Naive thymus-derived CD8-positive, alpha-beta T cell (primary cell): Measurements from ENCODE around the gene MLLT3. TPM values are rescaled to one million over a fixed set of nuclear protein-coding genes. Genes with fewer than 3 reads are reported as not detected.

ENCODE experiments used
- ATAC-seq, 2 donors: fragments of 150-1000 bp; cut with Tn5 transposase in 1 of 2; sonication (Bioruptor Pico), chemical (Tn5 transposase) in 1 of 2; 1 replicate in 1 of 2; 2 replicates in 1 of 2; pipeline ENCODE4 v1.10.0; 2021; ENCODE audit warnings: mild to moderate bottlenecking in 2 of 2, moderate library complexity in 2 of 2
- POLR2A ChIA-PET: fragments of 350-600 bp; sonication (Branson Sonifier 250); formaldehyde crosslinking; loops from one replicate; lab custom pipeline; 2021; ENCODE audit warnings: antibody characterized with exemption; lab: Charles Lee
- DNase-seq, 10 donors: peaks; one replicate each; pipeline versions ENCODE4 v3.0.0 to v3.0.0-alpha.2; 2020 to 2022
- H3K27ac Mint-ChIP-seq, 10 donors: one replicate each; pipeline ENCODE4 v1.8.0; 2020 to 2022; ENCODE audit warnings: mild to moderate bottlenecking in 10 of 10, mixed read lengths in 10 of 10, moderate library complexity in 4 of 10, inconsistent platforms in 1 of 10
- H3K27me3 Mint-ChIP-seq, 5 donors: one replicate each; pipeline ENCODE4 v1.8.0; 2021 to 2022; ENCODE audit warnings: mixed read lengths in 5 of 5
- H3K36me3 Mint-ChIP-seq, 3 donors: one replicate each; pipeline ENCODE4 v1.8.0; 2020 to 2022; ENCODE audit warnings: mixed read lengths in 3 of 3, mild to moderate bottlenecking in 2 of 3, inconsistent platforms in 1 of 3
- H3K4me1 Mint-ChIP-seq, 4 donors: one replicate each; pipeline ENCODE4 v1.8.0; 2021 to 2022; ENCODE audit warnings: mixed read lengths in 4 of 4
- H3K4me3 Mint-ChIP-seq, 10 donors: one replicate each; pipeline ENCODE4 v1.8.0; 2020 to 2022; ENCODE audit warnings: mild to moderate bottlenecking in 10 of 10, mixed read lengths in 10 of 10, moderate library complexity in 6 of 10, inconsistent platforms in 1 of 10
- H3K9me3 Mint-ChIP-seq, 9 donors: one replicate each; pipeline ENCODE4 v1.8.0; 2020 to 2022; ENCODE audit warnings: mixed read lengths in 9 of 9, mild to moderate bottlenecking in 3 of 9, inconsistent platforms in 1 of 9, moderate library complexity in 1 of 9
- polyA plus RNA-seq, 3 donors: library from polyadenylated mRNA; unstranded; fragments of 300-500 nt; fragmentation: Illumina TruSeq; gene quantifications; one replicate each; pipeline ENCODE4 v1.2.3, GENCODE V29; 2021
- total RNA-seq, 8 experiments: library from RNA in 2 of 8; stranded (reverse) in 2 of 8; gene quantifications; one replicate each; pipeline ENCODE4 v1.2.3 and lab custom pipeline; 2021 to 2026

The MLLT3 gene
- total and polyA plus RNA-seq, 5 experiments from 2014 or later = 28.0 to 73.0 (median 42.9) TPM

DNA sequence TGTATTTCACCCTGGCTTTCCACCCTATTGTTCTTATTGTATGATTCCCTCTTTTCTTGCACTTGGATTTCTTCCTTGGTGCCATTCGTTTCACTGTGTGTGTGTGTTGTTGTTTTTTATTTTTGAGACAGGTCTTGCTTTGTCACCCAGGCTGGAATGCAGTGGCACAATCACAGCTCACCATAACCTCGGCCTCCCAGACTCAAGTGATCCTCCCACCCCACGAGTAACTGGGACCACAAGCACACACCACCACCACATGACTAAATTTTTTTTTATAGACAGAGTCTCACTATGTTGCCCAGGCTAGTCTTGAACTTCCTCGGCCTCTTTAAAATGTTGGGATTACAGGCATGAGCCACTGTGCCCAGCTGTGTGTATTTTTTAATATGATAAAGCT is 72.0 kb downstream of the MLLT3 start:
- H3K9me3 Mint-ChIP-seq = no peaks in the 10 kb centered on the region
- no peak for ATAC-seq
- peaks cover 0 to under 1% (median 0%) of the 10 kb centered on the region in 3 donors for H3K36me3 Mint-ChIP-seq
- POLR2A ChIA-PET = no interaction called here
- peak overlapping the region in 3 of 10 donors; percentile 38 to 80 (median 44) for H3K27ac Mint-ChIP-seq
- H3K4me1 Mint-ChIP-seq = peaks cover 30 to 70% (median 55%) of the 10 kb centered on the region in 4 donors
- no peak overlapping the region for H3K4me3 Mint-ChIP-seq
- H3K27me3 Mint-ChIP-seq = no peaks in the 10 kb centered on the region
- DNase-seq = no peak

DNA sequence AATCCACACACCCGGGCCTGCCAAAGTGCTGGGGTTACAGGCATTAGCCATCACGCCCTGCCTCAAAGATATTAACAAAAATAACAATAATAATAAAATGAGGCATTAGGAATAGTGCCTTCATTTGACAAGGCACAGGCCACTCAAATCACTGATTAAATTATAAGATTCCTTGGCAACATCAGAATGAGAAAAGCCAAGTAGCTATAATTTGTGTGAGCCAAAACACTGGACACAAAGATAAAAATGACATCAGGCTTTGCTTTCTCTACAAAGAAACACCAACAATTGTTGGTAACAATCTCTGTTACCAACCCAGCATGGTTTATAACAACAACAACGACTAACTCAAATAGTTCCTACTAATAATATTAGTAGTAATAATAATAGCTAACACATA is 73.2 kb downstream of the MLLT3 start:
- Mint-ChIP-seq H3K36me3 (peaks cover 0 to 3% (median 3%) of the 10 kb centered on the region in 3 donors), H3K4me3 (no peak overlapping the region)
- POLR2A ChIA-PET = no interaction called here

DNA sequence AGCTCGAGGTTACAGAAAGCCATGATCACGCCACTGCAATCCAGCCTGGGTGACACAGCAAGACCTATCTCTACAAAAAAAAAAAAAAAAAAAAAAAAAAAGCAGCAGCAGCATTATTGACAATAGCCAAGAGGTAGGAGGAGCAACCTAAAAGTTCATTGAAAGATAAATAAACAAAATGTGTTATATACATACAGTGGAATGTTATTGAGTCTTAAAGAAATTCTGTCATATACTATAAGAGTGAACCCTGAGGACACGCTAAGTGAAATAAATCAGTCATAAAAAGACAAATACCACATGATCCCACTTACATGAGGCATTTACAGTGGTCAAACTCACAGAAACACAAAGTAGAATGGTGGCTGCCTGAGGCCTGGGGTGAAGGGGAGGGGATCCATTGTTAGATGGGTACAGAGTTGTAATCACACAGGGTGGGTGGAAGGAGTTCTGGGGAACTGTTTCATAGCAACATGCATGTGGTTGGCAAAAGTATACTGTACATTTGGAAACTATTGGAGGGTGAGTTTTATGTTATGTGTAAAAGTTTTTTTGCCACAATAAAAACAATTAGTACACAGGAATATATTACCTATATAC is 77.2 kb downstream of the MLLT3 start:
- Mint-ChIP-seq H3K27ac (peak overlapping the region in 1 of 10 donors; percentile 37), H3K36me3 (peaks cover 16 to 29% (median 18%) of the 10 kb centered on the region in 3 donors), H3K4me3 (no peak overlapping the region), H3K4me1 (peaks cover 26 to 56% (median 31%) of the 10 kb centered on the region in 4 donors), H3K27me3 (no peaks in the 10 kb centered on the region), H3K9me3 (peaks cover 5 to 23% (median 16%) of the 10 kb centered on the region in 9 donors)
- DNase-seq (no peak), ATAC-seq (no peak)
- POLR2A ChIA-PET = no interaction called here

More for the DNA sequence above, 73.2 kb downstream of the MLLT3 start:
- ATAC-seq (no peak), DNase-seq (no peak)
- H3K4me1 Mint-ChIP-seq = peaks cover 27 to 67% (median 51%) of the 10 kb centered on the region in 4 donors
- H3K27ac Mint-ChIP-seq = peak overlapping the region in 1 of 10 donors; percentile 71
- no peaks in the 10 kb centered on the region for H3K9me3 Mint-ChIP-seq
- no peaks in the 10 kb centered on the region for H3K27me3 Mint-ChIP-seq

DNA sequence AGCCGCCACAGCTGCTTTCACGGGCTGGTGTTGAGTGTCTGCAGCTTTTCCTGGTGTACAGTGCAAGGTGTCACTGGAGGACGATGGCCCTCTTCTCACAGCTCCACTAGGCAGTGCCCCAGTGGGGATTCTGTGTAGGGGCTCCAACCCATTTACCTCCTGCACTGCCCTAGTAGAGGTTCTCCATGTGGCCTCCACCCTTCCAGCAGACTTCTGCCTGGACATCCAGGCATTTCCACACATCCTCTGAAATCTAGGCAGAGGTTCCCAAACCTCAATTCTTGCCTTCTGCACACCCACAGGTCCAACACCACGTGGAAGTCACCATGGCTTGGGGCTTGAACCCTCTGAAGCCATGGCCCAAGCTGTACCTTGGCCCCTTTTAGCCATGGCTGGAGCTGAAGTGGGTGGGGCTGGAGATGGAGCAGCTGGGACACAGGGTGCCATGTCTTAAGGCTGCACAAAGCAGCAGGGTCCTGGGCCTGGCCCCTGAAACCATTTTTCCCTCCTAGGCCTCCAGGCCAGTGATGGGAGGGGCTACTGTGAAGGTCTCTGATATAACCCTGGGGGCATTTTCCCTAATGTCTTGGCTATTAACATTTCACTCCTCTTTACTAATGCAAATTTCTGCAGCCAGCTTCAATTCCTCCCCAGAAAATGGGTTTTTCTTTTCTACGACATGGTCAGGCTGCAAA is 82.0 kb downstream of the MLLT3 start:
- peaks cover 23 to 38% (median 26%) of the 10 kb centered on the region in 3 donors for H3K36me3 Mint-ChIP-seq
- peaks cover 33 to 68% (median 53%) of the 10 kb centered on the region in 4 donors for H3K4me1 Mint-ChIP-seq

DNA sequence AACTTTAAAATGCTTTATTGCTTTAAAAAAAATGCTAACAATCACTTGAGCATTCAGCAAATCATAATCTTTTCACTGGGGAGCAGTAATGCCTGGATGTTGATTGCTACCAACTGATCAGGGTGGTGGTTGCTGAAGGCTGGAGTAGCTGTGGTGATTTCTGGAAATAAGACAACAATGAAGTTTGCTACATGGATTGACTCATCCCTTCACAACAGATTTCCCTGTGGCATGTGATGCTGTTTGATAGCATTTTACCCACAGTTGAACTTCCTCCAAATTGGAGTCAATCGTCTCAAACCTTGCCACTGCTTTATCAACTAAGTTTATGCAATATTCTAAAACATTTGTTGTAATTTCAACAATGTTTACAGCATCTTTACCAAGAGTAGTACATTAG is 83.3 kb downstream of the MLLT3 start:
- Mint-ChIP-seq H3K9me3 (peaks cover 10 to 34% (median 18%) of the 10 kb centered on the region in 9 donors), H3K36me3 (peaks cover 22 to 34% (median 26%) of the 10 kb centered on the region in 3 donors), H3K4me1 (peaks cover 34 to 66% (median 48%) of the 10 kb centered on the region in 4 donors), H3K4me3 (peak overlapping the region in 2 of 10 donors; percentile 31 to 42), H3K27ac (no peak overlapping the region), H3K27me3 (no peaks in the 10 kb centered on the region)
- DNase-seq = no peak
- POLR2A ChIA-PET = no interaction called here
- no peak for ATAC-seq

More for the DNA sequence above, 82.0 kb downstream of the MLLT3 start:
- POLR2A ChIA-PET = no interaction called here
- DNase-seq (no peak), ATAC-seq (no peak)
- H3K4me3 Mint-ChIP-seq = peak overlapping the region in 3 of 10 donors; percentile 11 to 26 (median 18)
- no peaks in the 10 kb centered on the region for H3K27me3 Mint-ChIP-seq
- peak overlapping the region in 1 of 10 donors; percentile 26 for H3K27ac Mint-ChIP-seq
- H3K9me3 Mint-ChIP-seq = peaks cover 10 to 34% (median 18%) of the 10 kb centered on the region in 9 donors

DNA sequence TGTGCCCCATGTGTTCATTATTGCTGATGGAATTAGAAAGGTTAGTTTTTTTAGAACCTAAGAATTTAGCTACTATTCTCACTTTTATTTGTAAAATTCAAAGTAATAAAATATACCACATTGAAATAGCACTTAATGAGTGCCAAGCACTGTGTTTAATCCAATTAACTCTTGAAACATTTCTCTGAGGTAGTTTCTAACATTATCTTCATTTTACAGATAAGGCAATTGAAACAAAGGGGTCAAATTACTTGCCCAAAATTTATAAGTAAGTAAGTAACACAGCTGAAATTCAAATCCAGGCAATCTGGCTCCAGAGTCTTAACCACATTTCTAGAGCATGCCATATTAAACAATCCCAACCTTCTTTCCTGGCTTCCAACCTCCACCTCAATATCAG is 84.2 kb downstream of the MLLT3 start:
- peak overlapping the region in 1 of 10 donors; percentile 43 for H3K4me3 Mint-ChIP-seq
- ATAC-seq = no peak
- POLR2A ChIA-PET = no interaction called here
- peaks cover 35 to 63% (median 43%) of the 10 kb centered on the region in 4 donors for H3K4me1 Mint-ChIP-seq
- H3K27ac Mint-ChIP-seq = no peak overlapping the region
- no peaks in the 10 kb centered on the region for H3K27me3 Mint-ChIP-seq
- H3K9me3 Mint-ChIP-seq = peaks cover 10 to 34% (median 18%) of the 10 kb centered on the region in 9 donors
- no peak for DNase-seq
- H3K36me3 Mint-ChIP-seq = peaks cover 25 to 30% (median 29%) of the 10 kb centered on the region in 3 donors

DNA sequence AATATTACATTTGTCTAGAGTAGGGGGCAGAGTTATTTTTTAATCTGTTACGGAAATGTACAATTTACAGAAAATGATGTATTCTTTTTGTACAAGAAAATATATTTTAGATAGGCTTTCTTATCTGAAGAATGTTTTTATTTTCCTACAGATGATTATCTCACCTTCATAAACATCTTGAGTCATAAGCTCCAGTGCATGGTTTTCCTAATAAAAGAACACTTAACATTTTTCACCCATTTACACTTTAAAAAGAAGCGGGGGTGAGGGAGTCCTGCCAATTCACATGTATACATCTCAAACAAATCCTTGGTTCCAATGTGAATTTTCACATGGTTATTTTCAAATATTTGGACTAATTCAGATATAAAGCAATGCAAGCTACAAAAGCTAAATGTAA is 85.0 kb downstream of the MLLT3 start:
- POLR2A ChIA-PET = no interaction called here
- Mint-ChIP-seq H3K9me3 (peaks cover 9 to 30% (median 18%) of the 10 kb centered on the region in 9 donors), H3K4me3 (no peak overlapping the region), H3K4me1 (peaks cover 33 to 60% (median 37%) of the 10 kb centered on the region in 4 donors), H3K27me3 (no peaks in the 10 kb centered on the region), H3K36me3 (peaks cover 22 to 27% (median 25%) of the 10 kb centered on the region in 3 donors), H3K27ac (no peak overlapping the region)
- DNase-seq (no peak), ATAC-seq (no peak)

DNA sequence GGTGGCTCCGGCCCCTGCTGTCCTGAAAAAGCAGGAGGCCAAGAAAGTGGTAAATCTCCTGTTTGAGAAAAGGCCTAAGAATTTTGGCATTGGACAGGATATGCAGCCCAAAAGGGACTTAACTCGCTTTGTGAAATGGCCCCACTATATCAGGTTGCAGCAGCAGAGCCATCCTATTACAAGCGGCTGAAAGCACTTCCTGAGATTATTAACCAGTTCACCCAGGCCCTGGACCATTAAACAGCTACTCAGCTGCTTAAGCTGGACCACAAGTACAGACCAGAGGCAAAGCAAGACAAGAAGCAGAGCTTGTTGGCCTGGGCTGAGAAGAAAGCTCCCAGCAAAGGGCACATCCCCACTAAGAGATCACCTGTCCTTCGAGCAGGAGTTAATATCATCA is 89.7 kb downstream of the MLLT3 start:
- no peaks in the 10 kb centered on the region for H3K9me3 Mint-ChIP-seq
- H3K27me3 Mint-ChIP-seq = no peaks in the 10 kb centered on the region
- ATAC-seq (no peak), DNase-seq (no peak)
- POLR2A ChIA-PET = no interaction called here
- no peak overlapping the region for H3K4me3 Mint-ChIP-seq
- peak overlapping the region in 2 of 10 donors; percentile 48 to 87 for H3K27ac Mint-ChIP-seq
- peaks cover 31 to 76% (median 54%) of the 10 kb centered on the region in 4 donors for H3K4me1 Mint-ChIP-seq
- peaks cover 0 to 5% (median 3%) of the 10 kb centered on the region in 3 donors for H3K36me3 Mint-ChIP-seq

DNA sequence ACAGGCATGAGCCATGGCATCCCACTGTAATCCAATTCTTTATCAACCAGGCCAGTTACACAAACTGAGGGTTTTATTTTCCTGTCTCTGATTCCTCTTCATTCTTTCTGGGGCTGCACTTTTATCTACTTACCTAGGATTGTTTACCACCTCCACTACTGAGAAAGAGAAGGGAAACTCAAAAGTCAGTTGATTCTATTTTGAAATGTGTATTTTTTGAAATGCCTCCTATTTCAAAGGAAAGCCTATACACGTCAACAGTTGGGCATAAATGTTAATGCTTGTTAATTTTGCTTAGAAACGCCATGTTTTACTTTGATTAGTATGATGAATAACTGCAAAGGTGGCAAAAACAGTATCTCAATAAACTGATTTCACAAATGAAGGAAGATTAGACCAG is 92.5 kb downstream of the MLLT3 start:
- Mint-ChIP-seq H3K27ac (peak overlapping the region in 6 of 10 donors; percentile 9 to 45 (median 31)), H3K9me3 (no peaks in the 10 kb centered on the region), H3K4me3 (peak overlapping the region in 3 of 10 donors; percentile 22 to 42 (median 39)), H3K36me3 (peaks cover 0 to 3% (median 3%) of the 10 kb centered on the region in 3 donors), H3K4me1 (peaks cover 35 to 76% (median 66%) of the 10 kb centered on the region in 4 donors), H3K27me3 (no peaks in the 10 kb centered on the region)
- ATAC-seq (no peak), DNase-seq (no peak)
- POLR2A ChIA-PET = no interaction called here

DNA sequence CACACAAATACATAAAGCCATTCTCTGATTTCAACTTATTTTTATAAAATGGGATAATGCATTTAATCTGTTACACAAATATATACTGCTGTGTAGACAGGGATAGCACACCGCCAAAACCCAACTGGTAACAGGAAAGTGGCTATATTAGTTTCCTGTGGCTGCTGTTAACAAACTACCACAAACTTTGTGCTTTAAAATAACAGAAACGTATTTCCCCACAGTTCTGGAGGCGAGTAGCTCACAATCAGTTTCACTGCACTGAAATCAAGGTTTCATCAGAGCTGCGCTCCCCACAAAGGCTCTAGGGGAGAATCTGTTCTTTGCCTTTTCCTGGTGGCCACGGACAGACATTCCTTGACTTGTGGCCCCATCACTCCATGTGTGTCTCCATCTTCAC is 94.0 kb downstream of the MLLT3 start:
- H3K27ac Mint-ChIP-seq = peak overlapping the region in 8 of 10 donors; percentile 11 to 67 (median 42)
- POLR2A ChIA-PET = no interaction called here
- H3K4me3 Mint-ChIP-seq = peak overlapping the region in 4 of 10 donors; percentile 5 to 36 (median 23)
- ATAC-seq (peak in 1 of 2 donors; percentile 39), DNase-seq (no peak)
- peaks cover 0 to 2% (median 0%) of the 10 kb centered on the region in 3 donors for H3K36me3 Mint-ChIP-seq
- H3K9me3 Mint-ChIP-seq = no peaks in the 10 kb centered on the region
- H3K4me1 Mint-ChIP-seq = peaks cover 39 to 81% (median 73%) of the 10 kb centered on the region in 4 donors
- no peaks in the 10 kb centered on the region for H3K27me3 Mint-ChIP-seq

DNA sequence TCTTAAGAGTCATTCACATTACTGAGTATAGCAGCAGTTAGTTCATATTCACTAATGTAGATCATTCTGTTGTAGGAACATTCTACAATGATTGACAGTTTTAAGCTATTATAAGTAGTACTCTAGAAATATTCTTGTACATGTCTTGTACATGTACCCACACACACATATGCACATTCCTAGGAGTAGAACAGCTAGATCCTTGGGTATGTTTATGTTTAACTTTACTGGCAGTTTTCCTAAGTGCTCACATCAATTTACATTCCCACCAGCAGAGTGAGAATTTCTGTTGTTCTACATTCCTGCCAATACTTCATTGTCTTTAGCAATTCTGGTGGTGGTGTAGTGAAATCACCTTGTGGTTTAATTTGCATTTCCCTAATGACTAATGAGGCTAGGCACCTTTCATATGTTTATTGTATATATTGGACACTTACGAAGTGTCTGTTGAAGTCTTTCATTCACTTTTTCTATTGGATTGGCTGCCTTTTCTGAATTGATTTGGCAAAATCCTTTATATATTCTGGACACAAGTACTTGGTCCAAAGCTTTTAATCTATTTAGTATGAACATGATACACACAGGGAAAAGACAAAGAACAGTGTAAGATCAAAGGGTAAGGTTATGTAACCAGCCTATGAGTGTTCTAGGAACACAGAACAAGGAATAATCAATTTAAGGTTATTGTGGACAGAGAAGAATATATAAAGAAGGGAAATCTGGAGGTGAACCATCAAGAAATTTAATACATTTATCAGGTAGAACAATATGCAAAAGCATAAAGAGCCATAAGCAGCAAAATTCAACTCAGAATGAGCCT is 95.6 kb downstream of the MLLT3 start:
- Mint-ChIP-seq H3K27ac (peak overlapping the region in 5 of 10 donors; percentile 6 to 68 (median 23)), H3K27me3 (no peaks in the 10 kb centered on the region), H3K4me1 (peaks cover 41 to 85% (median 83%) of the 10 kb centered on the region in 4 donors), H3K9me3 (no peaks in the 10 kb centered on the region), H3K4me3 (peak overlapping the region in 2 of 10 donors; percentile 15 to 54), H3K36me3 (peaks cover 0 to 7% (median 2%) of the 10 kb centered on the region in 3 donors)
- no peak for DNase-seq
- ATAC-seq = no peak
- POLR2A ChIA-PET = no interaction called here

DNA sequence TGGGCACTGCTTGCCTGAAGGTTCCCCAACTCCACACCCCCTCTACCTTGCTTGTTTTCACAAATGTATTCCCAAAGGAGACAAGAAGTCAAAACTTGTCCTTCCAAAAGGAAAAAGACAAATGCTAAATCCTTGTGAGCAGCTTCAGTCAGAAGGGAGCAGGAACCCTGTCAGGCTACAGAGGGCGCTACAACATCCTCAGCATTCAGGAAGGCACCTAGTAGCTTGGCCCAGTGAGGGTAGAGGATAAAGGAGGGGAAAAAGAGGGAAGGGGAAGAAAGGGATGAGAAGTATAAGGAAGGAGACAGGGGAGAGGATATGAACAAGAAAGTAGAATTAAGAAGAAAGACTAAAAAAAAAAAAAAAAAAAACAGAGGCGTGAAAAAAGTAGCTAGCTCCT is 97.5 kb downstream of the MLLT3 start:
- ATAC-seq = no peak
- no peak for DNase-seq
- peaks cover 0 to 11% (median 2%) of the 10 kb centered on the region in 3 donors for H3K36me3 Mint-ChIP-seq
- no peaks in the 10 kb centered on the region for H3K9me3 Mint-ChIP-seq
- POLR2A ChIA-PET = no interaction called here
- H3K4me3 Mint-ChIP-seq = no peak overlapping the region
- H3K4me1 Mint-ChIP-seq = peaks cover 42 to 83% (median 82%) of the 10 kb centered on the region in 4 donors
- H3K27ac Mint-ChIP-seq = peak overlapping the region in 3 of 10 donors; percentile 48 to 82 (median 49)
- H3K27me3 Mint-ChIP-seq = no peaks in the 10 kb centered on the region
